BE2C (cell line): Measurements from ENCODE around the gene ERVV-1.
"Not testable (repeated sequence)": the region's sequence is repeated elsewhere in the genome, so short reads cannot be mapped to it uniquely, and the experiment has no call there.

ENCODE experiments used
- DNase-seq: peaks from one replicate; pipeline ENCODE4 v3.0.0-alpha.2; 2020
- H3K27me3 ChIP-seq: fragments of 250-450 bp; sonication (Bioruptor Pico); 2 replicates; pipeline ENCODE4 v1.5.1; 2020; ENCODE audit warnings: mild to moderate bottlenecking
- H3K36me3 ChIP-seq: fragments of 250-450 bp; sonication (Bioruptor Pico); 2 replicates; pipeline ENCODE4 v1.5.1; 2020; ENCODE audit warnings: mild to moderate bottlenecking
- H3K4me1 ChIP-seq: fragments of 250-450 bp; sonication (Bioruptor Pico); 2 replicates; pipeline ENCODE4 v1.5.1; 2020
- H3K4me3 ChIP-seq: 2 replicates; pipeline ENCODE4 v1.5.1; 2011; ENCODE audit warnings: low read depth, low read length
- H3K9me3 ChIP-seq: fragments of 250-450 bp; sonication (Bioruptor Pico); 2 replicates; pipeline ENCODE4 v1.5.1; 2020
- TF ChIP-seq, protein P1 (sequence below): IDR thresholded peaks from 2 replicates; pipeline ENCODE4 v1.5.1; 2012; ENCODE audit warnings: mild to moderate bottlenecking, low read depth, low read length

Gene ERVV-1

DNA sequence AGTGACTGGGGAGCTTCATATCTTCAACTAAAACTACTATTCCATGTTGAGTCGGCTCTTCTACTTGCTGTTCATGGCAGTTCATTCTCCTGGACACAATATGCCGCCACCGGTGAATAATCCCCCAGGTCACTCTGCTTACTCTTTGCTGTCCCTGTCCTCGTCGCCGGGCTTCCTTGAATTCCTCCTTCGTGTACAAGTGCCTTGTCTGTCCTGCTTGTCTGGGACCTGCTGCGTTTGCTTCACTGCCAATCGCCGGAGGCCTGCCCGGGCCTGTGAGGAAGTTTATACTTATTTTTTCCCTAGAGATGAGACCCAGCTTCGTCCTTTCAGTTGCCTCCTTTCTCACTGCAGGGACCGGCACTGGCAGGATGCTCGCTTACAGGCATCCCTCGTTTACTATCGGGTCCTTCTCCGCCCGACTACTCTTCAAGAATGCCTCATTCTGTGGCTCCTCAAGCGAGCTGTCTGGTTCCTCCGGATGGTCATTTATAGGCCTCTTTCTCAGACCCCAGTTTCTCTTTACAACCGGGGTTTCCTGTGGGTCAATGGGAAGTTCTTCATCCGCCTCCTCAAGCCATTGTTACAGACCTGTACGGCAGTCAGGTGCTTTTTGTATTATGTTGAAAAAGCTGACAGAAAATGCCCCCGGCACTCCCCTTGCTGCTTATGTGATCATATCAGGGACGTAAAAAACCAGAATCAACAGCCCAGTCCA lies 5.5 kb upstream of the ERVV-1 start:
- Histone ChIP-seq H3K9me3 (no peaks in the 10 kb centered on the region), H3K36me3 (no peaks in the 10 kb centered on the region), H3K4me1 (no peaks in the 10 kb centered on the region), H3K4me3 (no peak overlapping the region), H3K27me3 (no peaks in the 10 kb centered on the region)
- TF ChIP-seq, protein P1, sequence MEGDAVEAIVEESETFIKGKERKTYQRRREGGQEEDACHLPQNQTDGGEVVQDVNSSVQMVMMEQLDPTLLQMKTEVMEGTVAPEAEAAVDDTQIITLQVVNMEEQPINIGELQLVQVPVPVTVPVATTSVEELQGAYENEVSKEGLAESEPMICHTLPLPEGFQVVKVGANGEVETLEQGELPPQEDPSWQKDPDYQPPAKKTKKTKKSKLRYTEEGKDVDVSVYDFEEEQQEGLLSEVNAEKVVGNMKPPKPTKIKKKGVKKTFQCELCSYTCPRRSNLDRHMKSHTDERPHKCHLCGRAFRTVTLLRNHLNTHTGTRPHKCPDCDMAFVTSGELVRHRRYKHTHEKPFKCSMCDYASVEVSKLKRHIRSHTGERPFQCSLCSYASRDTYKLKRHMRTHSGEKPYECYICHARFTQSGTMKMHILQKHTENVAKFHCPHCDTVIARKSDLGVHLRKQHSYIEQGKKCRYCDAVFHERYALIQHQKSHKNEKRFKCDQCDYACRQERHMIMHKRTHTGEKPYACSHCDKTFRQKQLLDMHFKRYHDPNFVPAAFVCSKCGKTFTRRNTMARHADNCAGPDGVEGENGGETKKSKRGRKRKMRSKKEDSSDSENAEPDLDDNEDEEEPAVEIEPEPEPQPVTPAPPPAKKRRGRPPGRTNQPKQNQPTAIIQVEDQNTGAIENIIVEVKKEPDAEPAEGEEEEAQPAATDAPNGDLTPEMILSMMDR, result no peak
- no peak for DNase-seq

DNA sequence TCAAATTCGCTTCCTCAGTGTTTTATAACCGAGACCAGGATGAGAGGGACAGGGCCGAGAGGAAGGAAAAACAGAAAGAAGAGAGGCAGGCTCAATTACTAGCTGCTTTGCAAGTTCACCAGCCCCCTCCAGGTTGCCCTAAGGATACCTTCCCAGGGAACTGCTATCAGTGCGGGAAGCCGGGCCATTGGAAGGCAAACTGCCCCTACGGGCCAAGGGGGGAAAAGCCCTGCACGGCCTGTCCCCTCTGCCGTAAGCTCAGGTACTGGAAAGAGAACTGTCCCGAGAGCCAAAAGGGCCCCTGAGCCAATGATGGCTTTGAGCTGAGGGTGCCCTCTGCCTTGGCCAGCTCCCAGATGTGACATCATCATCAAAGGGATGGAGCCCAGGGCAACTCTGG lies 3.2 kb upstream of the ERVV-1 start:
- H3K4me3 ChIP-seq, result no peak overlapping the region
- no peaks in the 10 kb centered on the region for H3K36me3 ChIP-seq
- no peaks in the 10 kb centered on the region for H3K9me3 ChIP-seq
- no peaks in the 10 kb centered on the region for H3K4me1 ChIP-seq
- TF ChIP-seq, protein P1, result no peak
- DNase-seq, result no peak
- H3K27me3 ChIP-seq, result no peaks in the 10 kb centered on the region

DNA sequence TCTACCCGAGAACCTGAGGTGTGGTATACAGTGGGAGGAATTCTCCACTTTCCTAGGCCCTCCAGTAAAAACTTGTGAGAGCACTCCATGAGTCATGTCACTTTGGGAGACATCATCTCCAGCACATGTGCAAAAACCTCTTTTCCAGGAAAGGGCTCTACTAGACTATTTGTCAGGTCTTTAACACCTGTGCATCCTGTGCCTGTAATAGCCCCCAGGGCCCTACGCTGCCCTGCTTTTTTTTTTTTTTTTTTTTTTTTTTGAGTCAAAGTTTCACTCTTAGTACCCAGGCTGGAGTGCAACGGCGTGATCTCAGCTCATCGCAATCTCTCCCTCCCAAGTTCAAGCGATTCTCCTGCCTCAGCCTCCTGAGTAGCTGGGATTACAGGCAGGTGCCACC lies 1.7 kb upstream of the ERVV-1 start:
- Histone ChIP-seq H3K36me3 (no peaks in the 10 kb centered on the region), H3K27me3 (no peaks in the 10 kb centered on the region), H3K4me1 (no peaks in the 10 kb centered on the region), H3K9me3 (no peaks in the 10 kb centered on the region), H3K4me3 (no peak overlapping the region)
- DNase-seq, result no peak
- TF ChIP-seq, protein P1, result no peak

DNA sequence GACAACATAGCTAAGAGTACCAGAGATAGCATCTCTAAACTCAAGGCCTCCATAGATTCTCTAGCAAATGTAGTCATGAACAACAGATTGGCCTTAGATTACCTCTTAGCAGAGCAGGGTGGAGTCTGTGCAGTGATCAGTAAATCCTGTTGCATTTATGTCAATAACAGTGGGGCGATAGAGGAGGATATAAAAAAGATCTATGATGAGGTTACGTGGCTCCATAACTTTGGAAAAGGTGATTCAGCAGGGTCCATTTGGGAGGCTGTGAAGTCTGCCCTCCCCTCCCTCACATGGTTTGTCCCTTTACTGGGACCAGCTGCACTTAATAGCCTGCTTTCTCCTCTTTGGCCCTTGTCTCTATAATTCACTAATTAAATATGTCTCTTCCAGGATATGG lies 1.4 kb downstream of the ERVV-1 start:
- no peaks in the 10 kb centered on the region for H3K36me3 ChIP-seq
- no peak for DNase-seq
- no peaks in the 10 kb centered on the region for H3K9me3 ChIP-seq
- H3K27me3 ChIP-seq, result no peaks in the 10 kb centered on the region
- H3K4me1 ChIP-seq, result no peaks in the 10 kb centered on the region
- TF ChIP-seq, protein P1, result no peak
- no peak overlapping the region for H3K4me3 ChIP-seq

DNA sequence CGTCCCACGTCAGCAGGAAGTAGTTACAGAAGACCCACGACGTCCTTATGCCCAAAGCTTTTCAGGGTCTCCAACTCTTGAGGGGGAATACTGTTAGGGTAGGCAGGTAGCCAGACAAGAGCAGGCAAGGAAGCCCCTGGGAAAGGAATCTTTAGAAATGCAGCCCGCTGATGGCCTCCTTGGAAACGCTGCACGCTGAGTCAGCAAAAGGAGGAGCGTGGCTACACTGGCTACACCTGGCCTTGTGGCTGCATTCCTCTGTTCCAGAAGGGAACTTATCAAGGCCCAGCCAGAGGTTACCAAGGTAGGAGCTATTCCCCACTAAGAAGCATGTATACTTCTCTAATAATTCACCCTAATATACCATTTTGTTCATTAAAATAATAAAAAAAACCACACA lies 2.0 kb downstream of the ERVV-1 start:
- Histone ChIP-seq H3K9me3 (no peaks in the 10 kb centered on the region), H3K4me1 (no peaks in the 10 kb centered on the region)
- DNase-seq, result no peak

DNA sequence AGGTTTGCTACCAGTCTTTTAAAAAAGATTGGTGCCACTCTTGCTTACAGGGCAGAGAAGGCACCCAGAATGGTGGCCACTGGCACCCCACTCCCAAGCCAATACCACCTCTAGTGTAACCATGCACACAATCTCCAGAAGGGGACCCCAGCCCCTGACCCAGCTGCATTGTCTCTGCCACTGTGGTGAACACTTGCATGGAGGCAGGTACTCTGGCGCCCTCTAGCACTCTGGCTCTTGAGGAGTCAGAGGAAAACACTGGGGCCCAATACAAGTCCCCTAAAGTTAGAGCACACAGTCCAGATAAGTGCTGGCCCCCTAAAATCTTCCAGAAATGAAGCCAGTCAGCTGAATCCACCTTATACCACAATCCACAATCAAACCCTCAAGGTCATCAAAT lies 6.0 kb downstream of the ERVV-1 start:
- DNase-seq, result no peak
- Histone ChIP-seq H3K27me3 (no peaks in the 10 kb centered on the region), H3K36me3 (no peaks in the 10 kb centered on the region), H3K4me3 (no peak overlapping the region), H3K9me3 (no peaks in the 10 kb centered on the region), H3K4me1 (no peaks in the 10 kb centered on the region)
- TF ChIP-seq, protein P1, result peak; percentile 4; the same call in 1 of the 2 replicates

More for the DNA sequence above, 2.0 kb downstream of the ERVV-1 start:
- Histone ChIP-seq H3K36me3 (no peaks in the 10 kb centered on the region), H3K27me3 (no peaks in the 10 kb centered on the region), H3K4me3 (no peak overlapping the region)
- TF ChIP-seq, protein P1, result no peak

DNA sequence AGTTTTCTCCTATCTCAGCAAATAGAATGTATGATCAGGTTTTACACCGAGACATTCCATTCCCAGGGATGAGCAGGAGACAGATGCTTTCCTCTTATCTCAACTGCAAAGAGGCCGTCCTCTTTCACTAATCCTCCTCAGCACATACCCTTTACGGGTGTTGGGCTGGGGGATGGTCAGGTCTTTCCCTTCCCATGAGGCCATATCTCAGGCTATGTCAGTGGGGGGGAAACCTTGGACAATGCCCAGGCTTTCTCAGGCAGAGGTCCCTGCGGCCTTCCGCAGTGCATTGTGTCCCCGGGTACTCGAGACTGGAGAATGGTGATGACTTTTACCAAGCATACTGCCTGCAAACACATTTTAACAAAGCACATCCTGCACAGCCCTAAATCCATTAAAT lies 14.6 kb downstream of the ERVV-1 start:
- not testable (repeated sequence) for H3K4me3 ChIP-seq, H3K27me3 ChIP-seq, H3K9me3 ChIP-seq, H3K36me3 ChIP-seq, H3K4me1 ChIP-seq, DNase-seq
